SKM-1 treated with dmso at 0.1 percent for 144 hours (cell line): ENCODE data around the gene BUD23.
"Not testable (repeated sequence)": the region's sequence is repeated elsewhere in the genome, so short reads cannot be mapped to it uniquely, and the experiment has no call there.

Experiments
- DNase-seq: peaks from one replicate; lab custom pipeline; 2025; ENCODE audit not compliant: unreplicated experiment; lab: John Stamatoyannopoulos, UW

The BUD23 gene

DNA sequence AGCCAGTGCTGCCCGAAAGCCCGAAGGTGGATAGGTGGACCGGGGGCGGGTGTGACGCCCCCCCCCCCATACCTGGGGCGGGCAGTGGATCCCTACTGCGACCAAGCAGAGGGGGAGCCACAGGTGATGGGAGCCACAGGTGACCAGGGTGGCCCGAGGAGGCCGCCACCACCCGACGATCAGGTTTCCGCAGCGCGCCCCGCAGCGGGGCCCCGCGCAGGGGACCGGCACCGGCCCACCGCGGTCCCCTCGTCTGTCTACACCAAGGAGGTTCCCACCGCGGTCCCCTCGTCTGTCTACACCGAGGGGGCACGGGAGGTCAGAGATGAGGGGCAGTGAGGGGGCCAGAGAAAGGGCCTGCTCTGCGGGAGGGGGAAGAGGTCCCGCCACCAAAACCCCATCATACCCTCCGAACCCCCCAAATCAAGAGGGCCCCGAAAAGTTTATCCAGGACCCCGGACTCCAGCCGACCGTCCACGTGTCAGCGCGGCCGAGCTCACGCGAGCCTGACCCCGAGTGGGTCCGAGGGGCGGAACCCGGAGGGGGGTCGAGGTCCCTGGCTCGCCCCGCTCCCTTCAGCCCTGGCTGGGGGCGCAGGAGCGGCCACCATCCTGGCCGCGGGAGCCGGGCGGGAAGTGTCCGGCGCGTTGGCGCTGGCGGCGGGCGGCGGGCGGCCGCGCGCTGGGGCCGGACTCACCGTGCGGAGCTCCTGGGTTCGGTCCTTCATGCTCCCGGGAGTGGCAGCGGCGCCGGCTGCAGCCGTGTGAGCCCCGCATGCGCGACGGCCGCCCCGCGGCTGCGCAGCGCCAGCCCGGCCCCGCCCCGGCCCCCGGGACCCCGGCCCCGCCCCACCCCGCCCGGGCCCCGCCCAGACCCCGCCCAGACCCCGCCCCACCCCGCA, 35.8 kb downstream of the BUD23 start, which contains the start of gene STX1A:
TSS of gene STX1A (minus strand) at position 765 of the 901 bp plus-strand sequence. CDS start at position 727, 38 bp downstream.
- no peak for DNase-seq

GRCh38 chr7:73719806-73720169, 36.4 kb downstream of the BUD23 start:
- DNase-seq, result no peak

DNA sequence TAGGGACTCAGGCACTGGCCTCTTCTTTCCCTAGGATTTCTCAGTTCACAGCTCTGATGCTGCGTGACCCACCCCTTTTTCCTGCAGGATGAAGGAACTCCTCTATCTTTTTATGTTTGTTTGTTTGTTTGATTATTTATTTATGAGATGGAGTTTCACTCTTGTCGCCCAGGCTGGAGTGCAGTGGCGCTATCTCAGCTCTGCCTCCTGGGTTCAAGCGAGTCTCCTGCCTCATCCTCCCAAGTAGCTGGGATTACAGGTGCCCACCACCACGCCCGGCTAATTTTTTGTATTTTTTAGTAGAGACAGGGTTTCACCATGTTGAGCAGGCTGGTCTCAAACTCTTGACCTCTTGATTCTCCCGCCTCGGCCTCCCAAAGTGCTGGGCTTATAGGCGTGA, 37.0 kb downstream of the BUD23 start:
- not testable (repeated sequence) for DNase-seq

DNA sequence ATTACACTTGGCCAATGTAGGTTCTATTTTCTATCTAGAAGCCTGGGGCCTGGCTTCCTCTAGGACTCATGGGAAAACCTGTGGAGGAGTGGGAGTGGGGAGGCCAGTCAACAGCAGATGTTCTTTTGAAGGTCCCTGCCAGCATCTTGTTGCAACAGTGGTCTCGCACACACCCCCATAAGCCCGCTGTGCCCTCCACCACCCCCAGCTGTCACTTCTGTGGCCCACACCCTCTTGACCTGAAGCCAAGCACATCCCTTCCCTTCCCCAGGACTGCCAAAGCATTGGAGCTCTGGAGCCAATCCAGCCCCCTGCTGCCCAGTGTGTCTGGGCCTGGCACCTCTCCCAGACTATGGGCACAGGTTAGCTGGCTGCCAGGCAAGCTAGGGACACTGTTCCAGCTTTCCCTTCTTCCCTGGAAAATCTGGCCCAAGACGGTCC, 38.0 kb downstream of the BUD23 start:
- DNase-seq, result no peak

DNA sequence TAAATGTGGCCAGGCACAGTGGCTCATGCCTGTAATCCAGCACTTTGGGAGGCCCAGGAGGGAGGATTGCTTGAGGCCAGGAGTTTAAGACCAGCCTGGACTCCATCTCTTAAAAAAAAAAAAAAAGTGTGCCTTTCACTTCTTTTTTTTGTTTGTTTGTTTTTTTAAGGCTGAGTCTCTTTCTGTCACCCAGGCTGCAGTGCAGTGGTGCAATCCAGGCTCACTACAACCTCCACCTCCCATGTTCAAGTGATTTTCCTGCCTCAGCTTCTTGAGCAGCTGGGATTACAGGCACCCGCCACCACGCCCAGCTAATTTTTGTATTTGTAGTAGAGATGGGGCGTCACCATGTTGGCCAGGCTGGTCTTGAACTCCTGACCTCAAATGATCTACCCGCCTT, 38.8 kb downstream of the BUD23 start:
- not testable (repeated sequence) for DNase-seq

DNA sequence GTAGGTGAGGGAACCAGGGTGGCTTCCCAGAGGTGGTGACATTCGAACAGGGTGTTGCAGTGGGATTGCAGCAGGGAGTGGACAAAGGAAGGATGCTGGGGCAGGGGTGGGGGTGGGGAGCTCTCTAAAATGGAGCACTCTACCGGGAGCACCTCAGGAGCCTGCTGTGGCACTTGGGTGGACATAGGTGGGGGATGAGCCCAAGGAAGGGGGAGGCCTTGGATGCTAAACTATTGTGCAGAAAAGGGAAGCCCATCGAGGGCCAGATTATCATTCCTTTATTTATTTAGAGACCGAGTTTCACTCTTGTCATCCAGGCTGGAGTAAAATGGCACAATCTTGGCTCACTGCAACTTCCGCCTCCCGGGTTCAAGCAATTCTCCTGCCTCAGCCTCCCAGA, 39.4 kb downstream of the BUD23 start:
- DNase-seq, result no peak

GRCh38 chr7:73723813-73724212, 40.4 kb downstream of the BUD23 start:
- DNase-seq, result no peak

GRCh38 chr7:73726083-73726466, 42.7 kb downstream of the BUD23 start:
- no peak for DNase-seq

DNA sequence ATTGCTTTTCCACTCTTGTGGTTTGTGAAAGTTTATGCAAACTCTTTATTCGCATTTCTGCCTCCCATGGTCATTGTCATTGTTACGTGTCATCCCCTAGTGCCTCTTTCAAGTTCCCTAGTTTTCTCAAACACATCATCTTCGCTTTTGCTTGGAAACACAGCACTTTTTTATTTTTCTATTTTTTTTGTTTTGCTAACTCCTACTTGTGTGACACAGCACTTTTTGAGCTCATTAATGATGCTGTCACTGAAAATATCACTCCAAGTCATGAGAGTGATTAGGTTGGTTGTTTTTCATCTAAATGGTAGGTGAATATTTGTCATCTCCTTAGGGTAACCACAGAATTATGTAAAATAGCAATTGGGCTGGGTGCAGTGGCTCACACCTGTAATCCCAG, 44.6 kb downstream of the BUD23 start:
- DNase-seq, result no peak

- no peak for DNase-seq
Measured at GRCh38 chr7:73728551-73728950, 45.2 kb downstream of the BUD23 start.

DNA sequence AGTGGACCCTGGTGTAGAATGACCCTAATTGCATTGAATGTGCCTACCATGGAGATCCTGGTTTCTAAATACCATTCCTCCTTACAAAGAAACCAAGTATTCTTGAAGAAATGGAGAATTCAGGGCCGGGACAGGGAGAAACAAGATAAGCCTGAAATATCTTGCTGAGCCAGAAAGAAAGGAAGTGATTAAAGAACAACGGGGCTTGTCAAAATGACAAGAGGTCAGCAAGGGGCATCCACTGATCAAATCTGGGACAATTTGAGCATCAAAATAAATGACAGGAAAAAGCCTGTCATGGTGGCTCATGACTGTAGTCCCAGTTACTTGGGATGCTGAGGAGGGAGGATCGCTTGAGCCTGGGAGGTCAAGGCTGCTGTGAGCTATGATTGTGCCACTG, 47.1 kb downstream of the BUD23 start:
- DNase-seq, result no peak

DNA sequence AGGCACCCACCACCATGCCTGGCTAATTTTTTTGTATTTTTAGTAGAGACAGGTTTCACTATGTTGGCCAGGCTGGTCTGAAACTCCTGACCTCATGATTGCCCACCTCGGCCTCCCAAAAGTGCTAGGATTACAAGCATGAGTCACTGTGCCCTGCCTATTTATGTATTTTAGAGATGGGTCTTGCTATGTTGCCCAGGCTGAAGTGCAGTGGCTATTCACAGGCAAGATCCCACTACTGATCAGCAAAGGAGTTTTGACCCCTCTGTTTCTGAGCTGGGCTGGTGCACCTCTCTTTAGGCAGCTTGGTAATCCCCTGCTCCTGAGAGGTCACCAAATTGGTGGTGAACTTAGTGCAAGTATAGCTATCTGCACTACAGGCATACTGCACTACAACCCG, 49.0 kb downstream of the BUD23 start:
- DNase-seq, result no peak

- peak; percentile 75 for DNase-seq
Measured at GRCh38 chr7:73734619-73735527, 51.5 kb downstream of the BUD23 start.

DNA sequence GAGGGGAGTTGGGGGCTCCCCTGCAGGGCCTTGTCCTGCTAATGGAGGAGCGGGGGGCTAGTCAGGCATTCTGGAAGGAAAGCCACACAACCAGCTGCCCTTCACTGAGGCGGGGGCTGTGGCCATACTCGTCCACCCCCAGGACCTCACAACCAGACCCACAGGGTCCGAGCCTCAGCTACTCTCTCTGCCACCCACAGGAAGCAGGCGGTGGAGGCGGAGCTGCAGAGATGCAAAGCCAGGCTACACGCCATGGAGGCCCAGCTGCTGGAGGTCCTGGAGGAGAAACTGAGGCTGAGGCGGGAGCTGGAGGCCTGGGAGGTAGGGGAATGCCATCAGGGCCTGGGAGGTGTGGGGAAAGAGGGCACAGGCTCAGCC, 52.1 kb downstream of the BUD23 start:
- DNase-seq, result no peak

DNA sequence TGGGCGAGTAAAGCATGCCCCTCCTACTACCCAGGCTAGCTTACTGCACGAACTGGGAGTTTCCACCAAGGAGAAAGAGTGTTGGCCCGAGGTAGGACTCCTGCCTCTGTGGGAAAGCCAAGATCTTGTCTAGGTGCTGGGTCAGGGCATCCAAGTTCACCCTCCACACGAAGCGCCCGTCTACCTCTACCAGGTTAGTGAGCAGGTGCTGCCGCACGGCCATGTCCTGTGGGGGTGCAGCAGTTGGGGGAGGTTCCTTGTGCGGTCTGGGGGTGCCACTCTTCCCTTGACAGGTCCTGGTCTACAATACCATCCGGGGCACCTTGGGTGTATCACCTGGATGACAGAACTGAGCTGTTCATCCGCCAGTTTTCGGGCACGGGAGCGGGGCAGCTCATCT, 53.5 kb downstream of the BUD23 start:
- no peak for DNase-seq

DNA sequence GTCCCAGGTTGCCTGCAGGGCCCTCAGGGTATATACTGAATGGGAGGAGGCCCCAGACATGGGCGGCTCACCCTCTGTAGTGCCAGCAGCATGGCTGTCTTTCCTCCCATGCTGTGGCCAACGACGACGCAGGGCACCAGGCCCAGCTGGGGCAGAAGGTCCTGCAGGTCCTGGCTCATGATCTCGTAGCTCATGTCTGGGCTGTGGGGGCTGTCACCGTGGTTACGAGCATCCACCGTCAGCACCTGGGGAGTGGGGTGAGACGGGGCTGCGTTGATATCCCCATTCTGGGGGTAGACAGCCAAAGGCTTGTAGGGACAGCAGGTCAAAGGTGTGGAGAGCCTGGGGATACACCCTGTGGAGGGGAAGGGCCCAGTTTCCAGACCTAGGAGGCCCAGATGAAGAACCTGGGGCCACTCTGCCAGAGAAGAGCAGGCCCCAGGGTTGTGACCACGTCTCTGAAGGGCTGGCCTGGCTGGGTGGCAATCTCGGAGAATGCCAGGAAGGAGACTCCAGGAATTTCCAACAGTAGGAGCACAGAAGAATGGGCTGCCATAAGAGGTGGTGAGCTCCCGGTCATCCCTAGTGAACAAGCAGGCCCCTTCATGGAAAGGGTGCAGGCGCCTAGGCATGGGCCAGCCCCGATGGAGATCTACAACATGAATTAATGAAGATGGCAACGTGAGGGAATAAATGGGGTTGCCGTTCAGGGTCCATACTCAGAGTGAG, 54.3 kb downstream of the BUD23 start:
- DNase-seq, result no peak

DNA sequence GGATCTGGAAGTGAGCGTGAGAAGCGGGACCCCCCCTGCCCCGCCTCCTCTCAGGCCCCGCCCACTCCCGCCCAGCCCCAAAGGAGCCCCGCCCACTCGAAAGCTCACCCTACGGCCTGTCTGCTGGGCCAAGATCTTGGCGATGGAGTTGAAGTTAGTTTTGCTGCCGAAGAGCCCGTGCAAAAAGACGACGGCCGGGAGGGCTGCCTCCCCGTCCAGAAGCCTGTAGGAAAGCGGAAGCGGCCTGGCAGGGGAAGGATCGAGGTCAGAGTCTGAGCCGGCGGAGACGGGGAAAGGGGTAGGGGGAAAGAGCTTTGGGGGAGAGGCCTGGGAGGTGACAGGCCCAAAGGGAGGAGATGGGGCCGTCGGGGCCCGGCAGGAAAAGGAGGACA, 54.8 kb downstream of the BUD23 start:
- DNase-seq, result no peak

DNA sequence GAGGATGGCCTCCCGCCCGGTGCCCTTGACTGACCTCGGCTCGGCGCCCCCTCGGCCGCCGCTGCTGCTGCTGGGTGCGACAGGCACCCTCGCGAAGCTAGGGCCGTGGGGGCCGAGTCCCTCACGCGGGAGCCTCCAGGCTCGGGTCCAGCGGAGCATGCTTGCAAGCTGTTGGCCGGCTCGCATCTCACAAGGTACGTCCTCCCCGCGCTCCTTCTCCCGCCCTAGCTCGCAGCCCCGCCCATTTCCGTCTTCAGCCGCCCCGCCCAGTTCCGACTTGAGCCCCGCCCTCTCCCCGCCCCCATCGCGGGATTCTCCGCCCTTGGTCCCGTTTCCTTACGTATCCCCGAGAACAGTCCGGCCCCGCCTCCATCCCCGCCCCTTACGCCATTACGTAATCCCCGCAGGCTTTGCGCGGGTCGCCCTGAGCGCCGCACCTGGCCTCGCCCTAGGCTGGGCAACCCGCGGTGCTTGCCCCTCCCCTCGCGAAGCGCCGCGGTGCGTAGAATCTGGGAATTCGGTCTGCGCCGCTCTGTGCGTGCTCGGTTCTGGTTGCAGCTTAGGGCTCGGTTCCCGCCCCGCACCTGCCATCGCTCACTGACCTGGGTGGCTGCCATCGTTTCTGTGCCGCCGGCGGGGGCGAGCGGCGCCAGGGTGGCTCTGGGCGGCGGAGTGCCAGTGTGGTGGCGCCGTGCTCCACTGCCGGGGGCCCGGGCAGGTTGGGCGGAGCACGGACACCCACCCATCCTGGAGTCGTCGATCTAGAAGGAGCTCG, 55.4 kb downstream of the BUD23 start, which contains the start of gene ABHD11:
TSS of gene ABHD11 (minus strand) at position 191 of the 775 bp plus-strand sequence. CDS start at position 159, 32 bp downstream.
- DNase-seq, result peak; percentile 87

GRCh38 chr7:73739387-73739767, 56.0 kb downstream of the BUD23 start:
- DNase-seq, result no peak

GRCh38 chr7:73740212-73740611, 56.8 kb downstream of the BUD23 start:
- no peak for DNase-seq
